GM23248 (cell line): ENCODE measurements around the gene KCTD17. TPM values are rescaled to one million over a fixed set of nuclear protein-coding genes. Genes with fewer than 3 reads are reported as not detected.
"Not testable (repeated sequence)": the region's sequence is repeated elsewhere in the genome, so short reads cannot be mapped to it uniquely, and the experiment has no call there.

Experiments
- DNase-seq: peaks from one replicate; pipeline ENCODE4 v3.0.0-alpha.2; 2015
- H2AFZ ChIP-seq: fragments of 200-600 bp; sonication (generic); 2 replicates; pipeline ENCODE4 v1.6.1; 2016; ENCODE audit warnings: antibody characterized with exemption
- H3F3A ChIP-seq: fragments of 200-600 bp; sonication (generic); 2 replicates; pipeline ENCODE4 v1.6.1; 2016; ENCODE audit warnings: mild to moderate bottlenecking, antibody characterized with exemption, mixed run types; ENCODE audit not compliant: insufficient read depth
- H3K27ac ChIP-seq: fragments of 200-600 bp; sonication (generic); 2 replicates; pipeline ENCODE4 v1.5.1; 2016; ENCODE audit warnings: mild to moderate bottlenecking
- H3K27me3 ChIP-seq: fragments of 200-600 bp; sonication (generic); replicated peaks from 2 replicates; pipeline ENCODE4 v1.6.1; 2016; ENCODE audit warnings: mild to moderate bottlenecking; ENCODE audit not compliant: insufficient read depth
- H3K36me3 ChIP-seq: fragments of 200-600 bp; sonication (generic); 2 replicates; pipeline ENCODE4 v1.6.1; 2016; ENCODE audit warnings: low read depth, mild to moderate bottlenecking
- H3K4me1 ChIP-seq: fragments of 200-600 bp; sonication (generic); 2 replicates; pipeline ENCODE4 v1.6.1; 2016; ENCODE audit warnings: mild to moderate bottlenecking; ENCODE audit not compliant: insufficient read depth
- H3K4me2 ChIP-seq: fragments of 200-600 bp; sonication (generic); one replicate; pipeline ENCODE4 v1.6.1; 2016; ENCODE audit warnings: mild to moderate bottlenecking; ENCODE audit not compliant: unreplicated experiment
- H3K4me3 ChIP-seq: fragments of 200-600 bp; sonication (generic); 2 replicates; pipeline ENCODE4 v1.5.1; 2016; ENCODE audit warnings: mild to moderate bottlenecking
- H3K79me2 ChIP-seq: fragments of 200-600 bp; sonication (generic); 2 replicates; pipeline ENCODE4 v1.6.1; 2016; ENCODE audit warnings: mild to moderate bottlenecking; ENCODE audit not compliant: insufficient read depth
- H3K9ac ChIP-seq: fragments of 200-600 bp; sonication (generic); 2 replicates; pipeline ENCODE4 v1.6.1; 2016; ENCODE audit warnings: mild to moderate bottlenecking
- H3K9me2 ChIP-seq: fragments of 200-600 bp; sonication (generic); 2 replicates; pipeline ENCODE4 v1.6.1; 2016; ENCODE audit warnings: mixed run types, mild to moderate bottlenecking, moderate library complexity; ENCODE audit not compliant: insufficient read depth
- H3K9me3 ChIP-seq: fragments of 200-600 bp; sonication (generic); one replicate; pipeline ENCODE4 v1.6.1; 2017; ENCODE audit warnings: low read depth
- H4K20me1 ChIP-seq: fragments of 200-600 bp; sonication (generic); 2 replicates; pipeline ENCODE4 v1.6.0; 2016; ENCODE audit not compliant: insufficient read depth
- EZH2 ChIP-seq: fragments of 200-600 bp; sonication (generic); IDR thresholded peaks from 2 replicates; pipeline ENCODE4 v1.6.1; 2018; ENCODE audit warnings: antibody characterized with exemption, mild to moderate bottlenecking; ENCODE audit not compliant: insufficient read depth, poor library complexity, severe bottlenecking
- EZH2phosphoT487 ChIP-seq: fragments of 200-600 bp; sonication (generic); IDR thresholded peaks from 2 replicates; pipeline ENCODE4 v1.6.1; 2018; ENCODE audit warnings: antibody characterized with exemption, moderate library complexity, mild to moderate bottlenecking, low read depth; ENCODE audit not compliant: insufficient read depth
- WGBS, 2 experiments: methylation state at CpG; one replicate each; pipeline ENCODE4 v1.1.6; 2015 to 2017; ENCODE audit warnings: low lambda C conversion rate in 2 of 2, low coverage in 1 of 2; ENCODE audit errors: missing lambda C conversion rate in 2 of 2; 5-methylcytosine and 5-hydroxymethylcytosine counted together
- in situ Hi-C: fragments of 300-500 bp; cut with MboI; formaldehyde crosslinking; loops from 2 replicates; pipeline ENCODE4 v1.15.0; 2020
- polyA plus RNA-seq: library from polyadenylated mRNA; unstranded; fragments of >200 nt; fragmentation: Nextera tagmentation; extraction: Ambion mirVana; gene quantifications from 2 replicates; pipeline ENCODE4 v1.2.1, GENCODE V29; 2016
- total RNA-seq: library from RNA; depleted of rRNA; stranded (reverse); fragments of >200 nt; shearing (Covaris generic); gene quantifications from 2 replicates; pipeline ENCODE4 v1.2.3, GENCODE V29; 2014

Gene KCTD17
- total and polyA plus RNA-seq, 2 experiments from 2014 or later: 41.6 to 59.6 TPM

- in situ Hi-C loops: no loop called here
- H3K79me2 ChIP-seq: no peaks in the 10 kb centered on the region
- H2AFZ ChIP-seq: no peak overlapping the region
- H3K4me3 ChIP-seq: no peak overlapping the region
- no peaks in the 10 kb centered on the region for H3K4me1 ChIP-seq
- no peaks in the 10 kb centered on the region for H3K9me2 ChIP-seq
- peaks cover 23% of the 10 kb centered on the region for H3K27me3 ChIP-seq
- H3F3A ChIP-seq: no peaks in the 10 kb centered on the region
- no peak overlapping the region for H3K4me2 ChIP-seq
- H4K20me1 ChIP-seq: no peaks in the 10 kb centered on the region
- 59 to 70% methylated on average over 7 to 8 of the region's 8 CpGs for WGBS, 2 experiments
- TF ChIP-seq EZH2: no peak
- TF ChIP-seq EZH2phosphoT487: no peak
- no peaks in the 10 kb centered on the region for H3K9me3 ChIP-seq
- H3K36me3 ChIP-seq: no peaks in the 10 kb centered on the region
- H3K9ac ChIP-seq: no peak overlapping the region
- no peak overlapping the region for H3K27ac ChIP-seq
- DNase-seq: no peak
Observed at GRCh38 chr22:37070334-37070733, 18.8 kb downstream of the KCTD17 start.

- in situ Hi-C loops: no loop called here
- Histone ChIP-seq H3K9ac (no peak overlapping the region), H3K27me3 (peaks cover 27% of the 10 kb centered on the region), H3K9me3 (no peaks in the 10 kb centered on the region), H3K4me1 (no peaks in the 10 kb centered on the region), H3F3A (no peaks in the 10 kb centered on the region), H2AFZ (no peak overlapping the region), H3K9me2 (no peaks in the 10 kb centered on the region), H3K4me3 (no peak overlapping the region), H3K79me2 (no peaks in the 10 kb centered on the region), H3K4me2 (no peak overlapping the region), H4K20me1 (no peaks in the 10 kb centered on the region), H3K27ac (no peak overlapping the region), H3K36me3 (no peaks in the 10 kb centered on the region)
- 47 to 49% methylated on average over 9 of the region's 9 CpGs for WGBS, 2 experiments
- TF ChIP-seq EZH2 (no peak), EZH2phosphoT487 (no peak)
- DNase-seq: no peak
Observed at GRCh38 chr22:37070744-37071143, 19.2 kb downstream of the KCTD17 start.

GRCh38 chr22:37071850-37072592 lies 20.5 kb downstream of the KCTD17 start:
- in situ Hi-C loops, H3F3A ChIP-seq, H3K4me1 ChIP-seq, H4K20me1 ChIP-seq, H3K4me3 ChIP-seq, H3K9me2 ChIP-seq, H3K27ac ChIP-seq, H3K36me3 ChIP-seq, H3K79me2 ChIP-seq, H2AFZ ChIP-seq, H3K9me3 ChIP-seq, DNase-seq, H3K4me2 ChIP-seq, H3K9ac ChIP-seq: not testable (repeated sequence)
- 78 to 91% methylated on average over 3 to 5 of the region's 5 CpGs for WGBS, 2 experiments
- peaks cover 31% of the 10 kb centered on the region for H3K27me3 ChIP-seq

GRCh38 chr22:37072673-37073072 lies 21.1 kb downstream of the KCTD17 start:
- TF ChIP-seq EZH2phosphoT487 (no peak), EZH2 (no peak)
- Histone ChIP-seq H3K27ac (no peak overlapping the region), H3K9ac (no peak overlapping the region), H3K4me2 (no peak overlapping the region), H3K79me2 (no peaks in the 10 kb centered on the region), H3K36me3 (no peaks in the 10 kb centered on the region), H3K4me3 (no peak overlapping the region), H3K27me3 (peaks cover 32% of the 10 kb centered on the region), H4K20me1 (no peaks in the 10 kb centered on the region), H3K9me3 (no peaks in the 10 kb centered on the region), H3F3A (no peaks in the 10 kb centered on the region), H3K4me1 (no peaks in the 10 kb centered on the region), H2AFZ (no peak overlapping the region), H3K9me2 (no peaks in the 10 kb centered on the region)
- DNase-seq: no peak
- in situ Hi-C loops: no loop called here
- whole genome bisulfite sequencing, 2 experiments: 79 to 87% methylated on average over 5 to 8 of the region's 8 CpGs

- Histone ChIP-seq H3F3A (no peaks in the 10 kb centered on the region), H3K36me3 (no peaks in the 10 kb centered on the region), H3K9ac (no peak overlapping the region), H3K4me3 (no peak overlapping the region), H3K27me3 (peaks cover 21% of the 10 kb centered on the region), H3K79me2 (no peaks in the 10 kb centered on the region), H3K9me3 (no peaks in the 10 kb centered on the region), H3K4me2 (no peak overlapping the region), H2AFZ (no peak overlapping the region), H4K20me1 (no peaks in the 10 kb centered on the region), H3K27ac (no peak overlapping the region), H3K4me1 (no peaks in the 10 kb centered on the region), H3K9me2 (no peaks in the 10 kb centered on the region)
- in situ Hi-C loops: no loop called here
- TF ChIP-seq EZH2: no peak
- TF ChIP-seq EZH2phosphoT487: no peak
- DNase-seq: no peak
- 70 to 77% methylated on average over 16 of the region's 16 CpGs for WGBS, 2 experiments
Observed at GRCh38 chr22:37074537-37074936, 23.0 kb downstream of the KCTD17 start.
